Erythroblast (primary cell): ENCODE results near the gene CCDC40.

Experiments
- GATA1 ChIP-seq: IDR thresholded peaks from 2 replicates; pipeline ENCODE4 v1.6.1; 2011; ENCODE audit warnings: low read depth, mild to moderate bottlenecking, control low read depth, low read length, moderate library complexity
- POLR2A ChIP-seq: IDR thresholded peaks from 2 replicates; pipeline ENCODE4 v1.6.1; 2011; ENCODE audit warnings: mild to moderate bottlenecking, low read length

- TF ChIP-seq POLR2A (no peak), GATA1 (no peak)
These were observed 45.1 kb upstream of the CCDC40 start for GRCh38 chr17:79991140-79991923.
